GM19238 (cell line): Measurements from ENCODE around the gene ENTREP3.
"Not testable (repeated sequence)": the region's sequence is repeated elsewhere in the genome, so short reads cannot be mapped to it uniquely, and the experiment has no call there.

Source experiments
- DNase-seq: peaks from one replicate; pipeline ENCODE4 v3.0.0; 2011; ENCODE audit warnings: low spot score; ENCODE audit not compliant: insufficient read length

Gene ENTREP3

GRCh38 chr1:155255243-155256007, at the start of gene ENTREP3:
TSS of gene ENTREP3 (minus strand) at chr1:155255483. CDS start at chr1:155254877, 606 bp downstream.
- DNase-seq: peak; percentile 91

GRCh38 chr1:155304558-155305063, 49.3 kb upstream of the ENTREP3 start:
- DNase-seq: peak; percentile 60

GRCh38 chr1:155301342-155301841, 46.1 kb upstream of the ENTREP3 start, which contains the start of gene PKLR:
TSS of gene PKLR (minus strand) at chr1:155301438. CDS start at chr1:155301395, 43 bp downstream.
- no peak for DNase-seq

- no peak for DNase-seq
Observed at GRCh38 chr1:155300553-155301329, 45.5 kb upstream of the ENTREP3 start.

GRCh38 chr1:155300024-155300423, 44.7 kb upstream of the ENTREP3 start:
- DNase-seq: no peak

- DNase-seq: no peak
Observed at GRCh38 chr1:155297384-155297783, 42.1 kb upstream of the ENTREP3 start.

GRCh38 chr1:155296661-155297060, 41.4 kb upstream of the ENTREP3 start:
- no peak for DNase-seq

- no peak for DNase-seq
Observed at GRCh38 chr1:155295942-155296267, 40.6 kb upstream of the ENTREP3 start.

- no peak for DNase-seq
Observed at GRCh38 chr1:155295183-155295941, 40.1 kb upstream of the ENTREP3 start.

GRCh38 chr1:155294520-155295182, 39.4 kb upstream of the ENTREP3 start:
- DNase-seq: no peak

GRCh38 chr1:155293086-155293749, 37.9 kb upstream of the ENTREP3 start:
- DNase-seq: no peak

- not testable (repeated sequence) for DNase-seq
Observed at GRCh38 chr1:155291006-155291405, 35.7 kb upstream of the ENTREP3 start.

- no peak for DNase-seq
Observed at GRCh38 chr1:155287987-155288543, 32.8 kb upstream of the ENTREP3 start.

GRCh38 chr1:155286544-155286943, 31.3 kb upstream of the ENTREP3 start:
- no peak for DNase-seq

GRCh38 chr1:155285631-155286044, 30.4 kb upstream of the ENTREP3 start:
- no peak for DNase-seq

GRCh38 chr1:155285063-155285462, 29.8 kb upstream of the ENTREP3 start:
- DNase-seq: no peak

GRCh38 chr1:155284476-155284875, 29.2 kb upstream of the ENTREP3 start:
- DNase-seq: no peak

- DNase-seq: no peak
Observed at GRCh38 chr1:155282488-155283091, 27.3 kb upstream of the ENTREP3 start.

GRCh38 chr1:155279268-155279667, 24.0 kb upstream of the ENTREP3 start:
- no peak for DNase-seq
